GM12878 (cell line): ENCODE results near the gene ABCF3. TPM values are rescaled to one million over a fixed set of nuclear protein-coding genes. Genes with fewer than 3 reads are reported as not detected.

Experiments used
- ATAC-seq: fragments of 200-7000 bp; cut with Tn5 transposase; 3 replicates; pipeline ENCODE4 v1.9.1; 2020; ENCODE audit warnings: mild to moderate bottlenecking, moderate library complexity
- BruUV-seq: library from RNA; stranded (reverse); fragments of 400-500 nt; replicated peaks from 2 replicates; lab custom pipeline; 2021; lab: Mats Ljungman, UMichigan
- CTCF ChIA-PET: fragments of 300-600 bp; sonication (Branson Sonifier 250); formaldehyde crosslinking; extraction: SDS; loops from one replicate; lab custom pipeline; 2021; ENCODE audit warnings: inconsistent platforms; lab: Yijun Ruan, JAX
- POLR2A ChIA-PET: fragments of 350-600 bp; formaldehyde crosslinking; extraction: SDS; loops from one replicate; lab custom pipeline; 2021; ENCODE audit warnings: inconsistent platforms; lab: Charles Lee
- RAD21 ChIA-PET: fragments of 300-600 bp; sonication (Branson Sonifier 250); formaldehyde crosslinking; loops from one replicate; lab custom pipeline; 2023; ENCODE audit warnings: antibody characterized with exemption; ENCODE audit not compliant: unreplicated experiment; lab: Charles Lee
- SMC1A ChIA-PET: fragments of 300-600 bp; sonication (Branson Sonifier 250); formaldehyde crosslinking; loops from one replicate; lab custom pipeline; 2023; ENCODE audit not compliant: unreplicated experiment, uncharacterized antibody; lab: Charles Lee
- DNase-seq: peaks from one replicate; pipeline ENCODE4 v3.0.0-alpha.2; 2011; ENCODE audit warnings: low read depth, low spot score
- FAIRE-seq: peaks from 3 replicates; lab custom pipeline; 2011; peaks lifted over from hg19 to GRCh38; lab: Jason Lieb, UNC
- H2AFZ ChIP-seq: 2 replicates; pipeline ENCODE4 v1.6.0; 2011; ENCODE audit warnings: low read depth, low read length, control low read depth; ENCODE audit not compliant: control insufficient read depth
- H3K27ac ChIP-seq: 2 replicates; pipeline ENCODE4 v1.5.1; 2011; ENCODE audit warnings: control low read depth; ENCODE audit not compliant: control insufficient read depth, insufficient read depth
- H3K27me3 ChIP-seq, 2 experiments: replicated peaks in 1 of 2; 2 replicates each; pipeline versions ENCODE4 v1.6.0 to v1.6.1; 2011; ENCODE audit warnings: low read length in 1 of 2; ENCODE audit not compliant: control insufficient read depth in 2 of 2, insufficient read depth in 2 of 2
- H3K36me3 ChIP-seq, 2 experiments: 2 replicates each; pipeline ENCODE4 v1.5.1; 2011; ENCODE audit warnings: low read length in 1 of 2; ENCODE audit not compliant: control insufficient read depth in 2 of 2, insufficient read depth in 2 of 2
- H3K4me1 ChIP-seq: 2 replicates; pipeline ENCODE4 v1.6.1; 2011; ENCODE audit warnings: mild to moderate bottlenecking, low read length, moderate library complexity, mixed read lengths; ENCODE audit not compliant: control insufficient read depth, insufficient read depth
- H3K4me2 ChIP-seq: 2 replicates; pipeline ENCODE4 v1.6.0; 2011; ENCODE audit warnings: control low read depth; ENCODE audit not compliant: control insufficient read depth, insufficient read depth
- H3K4me3 ChIP-seq: fragments of 200-600 bp; sonication (generic); 2 replicates; pipeline ENCODE4 v1.5.1; 2016
- H3K79me2 ChIP-seq: 2 replicates; pipeline ENCODE4 v1.6.0; 2011; ENCODE audit warnings: low read length; ENCODE audit not compliant: control insufficient read depth, insufficient read depth
- H3K9ac ChIP-seq: 2 replicates; pipeline ENCODE4 v1.8.0; 2011; ENCODE audit warnings: low read length, control low read depth, mixed read lengths; ENCODE audit not compliant: control insufficient read depth, insufficient read depth
- H3K9me3 ChIP-seq: replicated peaks from 3 replicates; pipeline ENCODE4 v1.5.1; 2011; ENCODE audit warnings: mild to moderate bottlenecking, low read length; ENCODE audit not compliant: control insufficient read depth, insufficient read depth
- H4K20me1 ChIP-seq: 2 replicates; pipeline ENCODE4 v1.6.0; 2011; ENCODE audit not compliant: control insufficient read depth, insufficient read depth
- ASH2L ChIP-seq: fragments of 300-600, 200-600 bp; sonication (generic); IDR thresholded peaks from 2 replicates; pipeline ENCODE4 v1.6.1; 2017; ENCODE audit warnings: low read depth, mild to moderate bottlenecking, borderline replicate concordance
- ATF2 ChIP-seq: IDR thresholded peaks from 2 replicates; pipeline ENCODE4 v1.6.1; 2012; ENCODE audit warnings: low read length, inconsistent platforms
- BMI1 ChIP-seq: fragments of 450-650 bp; IDR thresholded peaks from 2 replicates; pipeline ENCODE4 v1.6.1; 2016; ENCODE audit warnings: mild to moderate bottlenecking, moderate library complexity, borderline replicate concordance
- ESRRA ChIP-seq: IDR thresholded peaks from 2 replicates; pipeline ENCODE4 v1.6.1; 2012; ENCODE audit warnings: mild to moderate bottlenecking, low read length, improper control_type of control experiment
- KAT2A ChIP-seq: conservative IDR thresholded peaks from 2 replicates; pipeline ENCODE4 v1.6.1; 2011; ENCODE audit warnings: low read depth, low read length; ENCODE audit not compliant: control insufficient read depth
- NBN ChIP-seq: fragments of 450-650 bp; IDR thresholded peaks from 2 replicates; pipeline ENCODE4 v1.6.1; 2016
- PRDM15 ChIP-seq: fragments of 450-650 bp; formaldehyde crosslinking; IDR thresholded peaks from 2 replicates; pipeline ENCODE4 v1.4.0; 2020; ENCODE audit warnings: mild to moderate bottlenecking, moderate library complexity
- STAT1 ChIP-seq: fragments of 450-650 bp; conservative IDR thresholded peaks from 2 replicates; pipeline ENCODE4 v1.6.1; 2014; ENCODE audit warnings: antibody characterized with exemption, mild to moderate bottlenecking
- STAT3 ChIP-seq: IDR thresholded peaks from 2 replicates; pipeline ENCODE4 v1.6.1; 2011; ENCODE audit warnings: low read depth, low read length, improper control_type of control experiment
- TCF3 ChIP-seq: IDR thresholded peaks from 2 replicates; pipeline ENCODE4 v1.6.1; 2012; ENCODE audit warnings: low read depth, mild to moderate bottlenecking, low read length, borderline replicate concordance; ENCODE audit not compliant: insufficient read depth
- ZBTB11 ChIP-seq: fragments of 450-650 bp; formaldehyde crosslinking; IDR thresholded peaks from 2 replicates; pipeline ENCODE4 v1.5.0; 2022; ENCODE audit warnings: mild to moderate bottlenecking, missing genetic modification characterization
- ZNF207 ChIP-seq: fragments of 450-650 bp; IDR thresholded peaks from 2 replicates; pipeline ENCODE4 v1.6.1; 2014; ENCODE audit warnings: antibody characterized with exemption, mild to moderate bottlenecking, borderline replicate concordance
- ZSCAN29 ChIP-seq: fragments of 450-650 bp; IDR thresholded peaks from 2 replicates; pipeline ENCODE4 v1.6.1; 2017; ENCODE audit warnings: mild to moderate bottlenecking, moderate library complexity
- WGBS: methylation state at CpG from one replicate; pipeline ENCODE4 v1.1.6; 2016; ENCODE audit warnings: low lambda C conversion rate; ENCODE audit not compliant: insufficient replicate concordance, insufficient coverage; ENCODE audit errors: missing lambda C conversion rate; 5-methylcytosine and 5-hydroxymethylcytosine counted together
- in situ Hi-C: fragments of 300-500 bp; cut with MboI; formaldehyde crosslinking; loops from 9 replicates; pipeline ENCODE4 v1.14.3; 2018; ENCODE audit warnings: mixed read lengths
- intact Hi-C: fragments of 100-400 bp; cut with micrococcal nuclease; formaldehyde crosslinking; loops from one replicate; pipeline ENCODE4 v1.14.2; 2022; ENCODE audit not compliant: unreplicated experiment
- polyA plus RNA-seq, 11 experiments: library from polyadenylated mRNA; depleted of rRNA in 4 of 11; unstranded in 6 of 11; stranded (reverse) in 5 of 11; fragments of >200 nt; fragmentation: Nextera tagmentation in 4 of 11; fragmentation: Illumina TruSeq in 1 of 11; extraction: Ambion mirVana in 4 of 11; extraction: Trizol in 1 of 11; gene quantifications; 1 replicate in 1 of 11; 2 replicates in 10 of 11; pipeline versions ENCODE4 v1.2.1 to v1.2.3, GENCODE V29; 2011 to 2016; ENCODE audit warnings: inconsistent platforms in 2 of 11, missing spikeins in 2 of 11, low read depth in 1 of 11
- total RNA-seq, 4 experiments: library from RNA; depleted of rRNA in 3 of 4; stranded (reverse); fragments of >200 nt in 3 of 4; fragmentation: Illumina TruSeq in 1 of 4; extraction: Trizol in 1 of 4; gene quantifications; 2 replicates each; pipeline versions ENCODE4 v1.2.1 to v1.2.3, GENCODE V29; 2013 to 2021

Gene ABCF3
- total and polyA plus RNA-seq, 10 of the 15 experiments (the other 5 are each of a cell fraction or from before 2014, with no cell fraction given) = 6.1 to 71.3 (median 46.9) TPM

GRCh38 chr3:184177331-184177731, 8.7 kb upstream of the ABCF3 start (continued):
- TF ChIP-seq ZBTB11 (CRISPR knock-in tag) (no peak), TCF3 (no peak), ATF2 (no peak)

- ATAC-seq = no peak
- H3K4me3 ChIP-seq = no peak overlapping the region
- peaks cover 9% of the 10 kb centered on the region for H3K4me1 ChIP-seq
- no peak for FAIRE-seq
- CTCF ChIA-PET = interaction anchor here (1.1 kb wide), 1 partner anchor 8 kb away, joined by 4 read pairs; the partner anchor contains the start of gene ABCF3
- POLR2A ChIA-PET = interaction anchor here (0.6 kb wide), 1 partner anchor 50 kb away, joined by 3 read pairs; no protein-coding TSS in a partner anchor
- SMC1A ChIA-PET = no interaction called here
- WGBS = 92% methylated on average over 11 of the region's 14 CpGs
- H3K36me3 ChIP-seq = peaks cover 19 to 38% of the 10 kb centered on the region in 2 experiments
- H2AFZ ChIP-seq = no peak overlapping the region
- DNase-seq = no peak
- intact Hi-C loops = no loop called here
- BruUV-seq = no TSS peak
- H3K9ac ChIP-seq = no peak overlapping the region
- H3K27me3 ChIP-seq = no peaks in the 10 kb centered on the region
- H3K9me3 ChIP-seq = no peaks in the 10 kb centered on the region
- no peak overlapping the region for H3K4me2 ChIP-seq
- H3K79me2 ChIP-seq = peaks cover 31% of the 10 kb centered on the region
- RAD21 ChIA-PET = interaction anchor here (1.3 kb wide), 1 partner anchor 8 kb away, joined by 3 read pairs; the partner anchor contains the start of gene ABCF3
- in situ Hi-C loops = no loop called here
- H3K27ac ChIP-seq = no peak overlapping the region
- H4K20me1 ChIP-seq = no peaks in the 10 kb centered on the region
- TF ChIP-seq ASH2L (no peak), STAT3 (no peak), PRDM15 (CRISPR knock-in tag) (no peak), ESRRA (no peak), ZNF207 (no peak), BMI1 (no peak), KAT2A (no peak), STAT1 (no peak), NBN (no peak), ZSCAN29 (no peak)
Observed at GRCh38 chr3:184177767-184178306, 8.2 kb upstream of the ABCF3 start.
